PC-9 (cell line): ENCODE data around the gene CDC73. TPM values are rescaled to one million over a fixed set of nuclear protein-coding genes. Genes with fewer than 3 reads are reported as not detected.
A peak's percentile ranks its signal among the peaks of the same experiment; 100 is the strongest.

ENCODE experiments used
- BruUV-seq: library from RNA; stranded (reverse); fragments of 400-500 nt; replicated peaks from 2 replicates; lab custom pipeline; 2021; lab: Mats Ljungman, UMichigan
- CTCF ChIA-PET: fragments of 300-600 bp; sonication (Branson Sonifier 250); formaldehyde crosslinking; loops from one replicate; lab custom pipeline; 2022; ENCODE audit warnings: antibody characterized with exemption; lab: Charles Lee
- POLR2A ChIA-PET: fragments of 300-600 bp; sonication (Branson Sonifier 250); formaldehyde crosslinking; loops from one replicate; lab custom pipeline; 2022; ENCODE audit warnings: antibody characterized with exemption; ENCODE audit not compliant: unreplicated experiment; lab: Charles Lee
- DNase-seq, 2 experiments: peaks; one replicate each; pipeline versions ENCODE4 v3.0.0 to v3.0.0-alpha.2; 2015 to 2022; ENCODE audit warnings: mixed read lengths in 1 of 2
- H2AFZ ChIP-seq: fragments of 200-600 bp; sonication (generic); 2 replicates; pipeline ENCODE4 v1.8.1; 2017; ENCODE audit warnings: antibody characterized with exemption
- H3F3A ChIP-seq: fragments of 200-600 bp; sonication (generic); 2 replicates; pipeline ENCODE4 v1.8.1; 2017; ENCODE audit warnings: antibody characterized with exemption, mild to moderate bottlenecking, low read depth; ENCODE audit not compliant: insufficient read depth
- H3K27ac ChIP-seq: fragments of 200-600 bp; sonication (generic); 2 replicates; pipeline ENCODE4 v1.6.1; 2016; ENCODE audit warnings: mixed run types
- H3K27me3 ChIP-seq: fragments of 200-600 bp; sonication (generic); 2 replicates; pipeline ENCODE4 v1.6.1; 2016; ENCODE audit warnings: low read depth, mixed run types; ENCODE audit not compliant: insufficient read depth
- H3K36me3 ChIP-seq: fragments of 200-600 bp; sonication (generic); 2 replicates; pipeline ENCODE4 v1.6.1; 2016; ENCODE audit warnings: low read depth, mixed run types
- H3K4me1 ChIP-seq: fragments of 200-600 bp; sonication (generic); replicated peaks from 2 replicates; pipeline ENCODE4 v1.6.1; 2016; ENCODE audit warnings: mixed run types; ENCODE audit not compliant: insufficient read depth
- H3K4me2 ChIP-seq: fragments of 200-600 bp; sonication (generic); 2 replicates; pipeline ENCODE4 v1.6.1; 2017; ENCODE audit warnings: mixed run types
- H3K4me3 ChIP-seq: fragments of 200-600 bp; sonication (generic); 2 replicates; pipeline ENCODE4 v1.6.1; 2016; ENCODE audit warnings: mixed run types
- H3K79me2 ChIP-seq: fragments of 200-600 bp; sonication (generic); 2 replicates; pipeline ENCODE4 v1.6.1; 2017; ENCODE audit warnings: low read depth, mixed run types
- H3K9me2 ChIP-seq: fragments of 200-600 bp; sonication (generic); 2 replicates; pipeline ENCODE4 v1.8.1; 2017; ENCODE audit warnings: mild to moderate bottlenecking; ENCODE audit not compliant: insufficient read depth
- H3K9me3 ChIP-seq: fragments of 200-600 bp; sonication (generic); 2 replicates; pipeline ENCODE4 v1.8.1; 2016; ENCODE audit warnings: low read depth; ENCODE audit not compliant: insufficient read depth
- H4K20me1 ChIP-seq: fragments of 200-600 bp; sonication (generic); 2 replicates; pipeline ENCODE4 v1.8.1; 2017; ENCODE audit not compliant: insufficient read depth
- EZH2 ChIP-seq: fragments of 200-600 bp; sonication (generic); IDR thresholded peaks from 2 replicates; pipeline ENCODE4 v1.8.0; 2017; ENCODE audit warnings: antibody characterized with exemption, low read depth
- intact Hi-C: fragments of 100-400 bp; cut with micrococcal nuclease; formaldehyde crosslinking; loops from one replicate; pipeline ENCODE4 v1.10.0; 2022; ENCODE audit not compliant: unreplicated experiment
- total RNA-seq: library from RNA; stranded (reverse); gene quantifications from 2 replicates; pipeline ENCODE4 v1.2.3, GENCODE V29; 2021
- TF ChIP-seq, protein P1 (sequence below): fragments of 200-600 bp; sonication (generic); conservative IDR thresholded peaks from 2 replicates; pipeline ENCODE4 v1.6.1; 2017; ENCODE audit warnings: mixed run types, antibody characterized with exemption, mild to moderate bottlenecking, moderate library complexity

Gene CDC73
- total RNA-seq, 1 experiment from 2014 or later, result 39.6 TPM

DNA sequence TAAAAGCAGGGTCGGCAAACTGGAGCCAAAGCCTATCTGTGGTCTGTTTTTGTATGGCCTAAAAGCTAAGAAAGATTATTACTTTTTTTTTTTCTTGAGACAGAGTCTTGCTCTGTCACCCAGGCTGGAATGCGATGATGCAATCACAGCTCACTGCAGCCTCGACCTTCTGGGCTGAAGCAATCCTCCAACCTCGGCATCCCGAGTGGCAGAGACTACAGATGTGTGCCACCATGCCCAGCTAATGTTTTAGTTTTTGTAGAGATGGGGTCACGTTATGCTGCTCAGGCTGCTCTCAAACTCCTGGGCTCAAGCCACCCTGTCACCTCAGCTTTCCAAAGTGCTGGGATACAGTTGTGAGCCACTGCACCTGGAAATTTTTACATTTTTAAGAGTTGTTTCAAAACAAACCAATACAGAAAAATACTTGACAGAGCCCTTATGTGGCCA is 10.2 kb upstream of the CDC73 start:
- peak overlapping the region; percentile 75; the same call in 1 of the 2 replicates for H2AFZ ChIP-seq
- H3K9me3 ChIP-seq, result no peaks in the 10 kb centered on the region
- peaks cover 38% of the 10 kb centered on the region for H3K4me1 ChIP-seq
- BruUV-seq, result no TSS peak
- no peaks in the 10 kb centered on the region for H3K79me2 ChIP-seq
- H3F3A ChIP-seq, result peaks cover 17% of the 10 kb centered on the region
- no peaks in the 10 kb centered on the region for H4K20me1 ChIP-seq
- H3K27me3 ChIP-seq, result no peaks in the 10 kb centered on the region
- peak overlapping the region; percentile 78 for H3K4me2 ChIP-seq
- H3K9me2 ChIP-seq, result no peaks in the 10 kb centered on the region
- ChIA-PET POLR2A (interaction anchor here (0.7 kb wide), 1 partner anchor 19 kb away, joined by 6 read pairs; no protein-coding TSS in a partner anchor), CTCF (interaction anchor here (0.5 kb wide), 1 partner anchor 1669 kb away, joined by 3 read pairs; no protein-coding TSS in a partner anchor)
- DNase-seq, result peak; percentile 57 to 59
- H3K36me3 ChIP-seq, result no peaks in the 10 kb centered on the region
- TF ChIP-seq EZH2, result no peak
- TF ChIP-seq, protein P1, sequence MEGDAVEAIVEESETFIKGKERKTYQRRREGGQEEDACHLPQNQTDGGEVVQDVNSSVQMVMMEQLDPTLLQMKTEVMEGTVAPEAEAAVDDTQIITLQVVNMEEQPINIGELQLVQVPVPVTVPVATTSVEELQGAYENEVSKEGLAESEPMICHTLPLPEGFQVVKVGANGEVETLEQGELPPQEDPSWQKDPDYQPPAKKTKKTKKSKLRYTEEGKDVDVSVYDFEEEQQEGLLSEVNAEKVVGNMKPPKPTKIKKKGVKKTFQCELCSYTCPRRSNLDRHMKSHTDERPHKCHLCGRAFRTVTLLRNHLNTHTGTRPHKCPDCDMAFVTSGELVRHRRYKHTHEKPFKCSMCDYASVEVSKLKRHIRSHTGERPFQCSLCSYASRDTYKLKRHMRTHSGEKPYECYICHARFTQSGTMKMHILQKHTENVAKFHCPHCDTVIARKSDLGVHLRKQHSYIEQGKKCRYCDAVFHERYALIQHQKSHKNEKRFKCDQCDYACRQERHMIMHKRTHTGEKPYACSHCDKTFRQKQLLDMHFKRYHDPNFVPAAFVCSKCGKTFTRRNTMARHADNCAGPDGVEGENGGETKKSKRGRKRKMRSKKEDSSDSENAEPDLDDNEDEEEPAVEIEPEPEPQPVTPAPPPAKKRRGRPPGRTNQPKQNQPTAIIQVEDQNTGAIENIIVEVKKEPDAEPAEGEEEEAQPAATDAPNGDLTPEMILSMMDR, result no peak
- intact Hi-C loops, result no loop called here
- H3K27ac ChIP-seq, result peak overlapping the region; percentile 83
- peak overlapping the region; percentile 38; the same call in 1 of the 2 replicates for H3K4me3 ChIP-seq

DNA sequence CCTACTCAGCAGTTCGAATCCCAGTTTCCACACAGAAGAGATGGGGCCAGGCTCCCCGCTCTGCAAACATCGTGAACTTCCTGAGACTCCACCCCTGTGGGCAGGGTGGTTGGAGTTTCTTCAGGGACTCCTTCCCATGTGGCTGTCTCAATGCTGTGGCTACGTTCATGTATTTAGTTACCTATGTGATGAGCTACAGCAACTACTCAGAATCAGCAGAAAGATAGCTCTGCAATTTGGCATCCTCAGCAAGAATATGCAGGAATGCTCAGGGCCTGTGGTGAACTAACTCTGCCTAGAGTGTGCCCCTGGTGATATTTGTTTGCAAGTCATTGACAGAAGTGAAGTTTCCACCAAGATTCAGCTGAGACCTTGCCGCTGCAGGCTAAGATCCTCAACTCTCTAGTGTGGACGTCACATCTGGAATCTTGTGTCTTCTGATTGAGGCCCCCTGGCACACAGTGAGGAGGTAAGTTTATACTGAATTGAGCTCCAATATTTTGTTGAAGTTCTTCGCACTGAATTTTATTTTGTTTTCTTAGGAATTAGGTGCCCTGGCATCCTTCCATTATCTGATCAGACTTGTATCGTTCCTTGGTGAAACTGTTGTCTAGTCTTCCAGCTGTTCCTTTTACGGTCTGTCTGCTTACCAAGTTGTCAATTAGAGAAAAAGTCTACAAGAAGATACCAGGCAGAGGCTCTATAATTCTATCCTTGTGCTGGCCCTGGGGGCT is 8.4 kb upstream of the CDC73 start:
- Histone ChIP-seq H3K27me3 (no peaks in the 10 kb centered on the region), H3K4me3 (no peak overlapping the region), H3K79me2 (no peaks in the 10 kb centered on the region), H3F3A (peaks cover 17% of the 10 kb centered on the region), H3K9me2 (no peaks in the 10 kb centered on the region), H3K27ac (no peak overlapping the region), H2AFZ (no peak overlapping the region), H3K4me1 (peaks cover 38% of the 10 kb centered on the region), H3K9me3 (no peaks in the 10 kb centered on the region), H3K4me2 (no peak overlapping the region), H3K36me3 (no peaks in the 10 kb centered on the region), H4K20me1 (no peaks in the 10 kb centered on the region)
- POLR2A ChIA-PET, result no interaction called here
- no TSS peak for BruUV-seq
- TF ChIP-seq, protein P1, result no peak
- TF ChIP-seq EZH2, result no peak
- CTCF ChIA-PET, result no interaction called here
- intact Hi-C loops, result no loop called here
- DNase-seq, result no peak

GRCh38 chr1:193113992-193114332 is 7.9 kb upstream of the CDC73 start:
- DNase-seq, result no peak
- H3K36me3 ChIP-seq, result no peaks in the 10 kb centered on the region
- peaks cover 38% of the 10 kb centered on the region for H3K4me1 ChIP-seq
- H3K4me2 ChIP-seq, result no peak overlapping the region
- no peak for TF ChIP-seq EZH2
- TF ChIP-seq, protein P1, result no peak
- no peak overlapping the region for H3K4me3 ChIP-seq
- H4K20me1 ChIP-seq, result no peaks in the 10 kb centered on the region
- POLR2A ChIA-PET, result no interaction called here
- intact Hi-C loops, result no loop called here
- no peak overlapping the region for H3K27ac ChIP-seq
- H3K9me2 ChIP-seq, result no peaks in the 10 kb centered on the region
- no peak overlapping the region for H2AFZ ChIP-seq
- peaks cover 17% of the 10 kb centered on the region for H3F3A ChIP-seq
- BruUV-seq, result no TSS peak
- H3K79me2 ChIP-seq, result no peaks in the 10 kb centered on the region
- H3K9me3 ChIP-seq, result no peaks in the 10 kb centered on the region
- CTCF ChIA-PET, result no interaction called here
- no peaks in the 10 kb centered on the region for H3K27me3 ChIP-seq
